ENCODE results near the gene CPT1C.

Gene CPT1C

GRCh38 chr19:49683814-49684250 lies 7.1 kb upstream of the CPT1C start:
- no peak for DNase-seq

- DNase-seq: peak; percentile 50
These were observed 6.5 kb upstream of the CPT1C start for GRCh38 chr19:49684251-49684982.

GRCh38 chr19:49684983-49685553 lies 5.8 kb upstream of the CPT1C start:
- DNase-seq: no peak

GRCh38 chr19:49685845-49686332 lies 5.0 kb upstream of the CPT1C start:
- no peak for DNase-seq

GRCh38 chr19:49686503-49687088 lies 4.3 kb upstream of the CPT1C start:
- no peak for DNase-seq

GRCh38 chr19:49687150-49687549 lies 3.8 kb upstream of the CPT1C start:
- DNase-seq: no peak

- DNase-seq: no peak
These were observed 3.2 kb upstream of the CPT1C start for GRCh38 chr19:49687566-49688316.

- DNase-seq: no peak
These were observed 2.3 kb upstream of the CPT1C start for GRCh38 chr19:49688531-49689132.

- peak; percentile 40 for DNase-seq
These were observed 1.5 kb upstream of the CPT1C start, which contains the start of gene ADM5 for GRCh38 chr19:49689133-49690078. Gene ADM5 (plus strand): TSS chr19:49689594. CDS start chr19:49689838, 244 bp downstream.

GRCh38 chr19:49690079-49690655 lies 749 bp upstream of the CPT1C start:
- DNase-seq: no peak

- DNase-seq: no peak
These were observed 579 bp downstream of the CPT1C start for GRCh38 chr19:49691243-49692146.

GRCh38 chr19:49692147-49692506 lies 1.2 kb downstream of the CPT1C start:
- DNase-seq: no peak

GRCh38 chr19:49696115-49696514 lies 5.2 kb downstream of the CPT1C start:
- DNase-seq: no peak

- DNase-seq: no peak
These were observed 5.9 kb downstream of the CPT1C start for GRCh38 chr19:49696865-49697264.

GRCh38 chr19:49699364-49699763 lies 8.4 kb downstream of the CPT1C start:
- DNase-seq: no peak

- DNase-seq: no peak
These were observed 9.6 kb downstream of the CPT1C start for GRCh38 chr19:49700563-49700962.

GRCh38 chr19:49701271-49701786 lies 10.4 kb downstream of the CPT1C start:
- no peak for DNase-seq

- DNase-seq: no peak
These were observed 14.1 kb downstream of the CPT1C start for GRCh38 chr19:49704888-49705642.

- no peak for DNase-seq
These were observed 15.0 kb downstream of the CPT1C start for GRCh38 chr19:49705919-49706318.

Data from activated CD4-positive, alpha-beta T cell treated with anti-CD3 and anti-CD28 coated beads, Interleukin-10, Interleukin-2, amounts not matched to agents 100 ng/mL and 50 ng/mL, durations not matched to agents 16 hours and 8 hours (primary cell).